ENCODE results near the gene FITM2.

FITM2 gene

GRCh38 chr20:44254073-44254472, 56.9 kb downstream of the FITM2 start:
- H3K27ac ChIP-seq (ENCODE audit: low read depth, low read length, severe bottlenecking) = no peak overlapping the region
- no peaks in the 10 kb centered on the region for H3K36me3 ChIP-seq (ENCODE audit: control insufficient read depth, insufficient read depth, low read length)
- no peaks in the 10 kb centered on the region for H3K4me1 ChIP-seq (ENCODE audit: control insufficient read depth, insufficient read depth, low read length, poor library complexity, severe bottlenecking)
- H3K9me3 ChIP-seq (ENCODE audit: control insufficient read depth, low read length) = no peaks in the 10 kb centered on the region
- 86 to 97% methylated on average over 6 of the region's 8 CpGs for WGBS, 2 experiments (ENCODE audit: insufficient coverage in 2 of 2)
- H3K4me3 ChIP-seq (ENCODE audit: extremely low read depth, insufficient read depth, low read length, poor library complexity, severe bottlenecking) = no peak overlapping the region

GRCh38 chr20:44253528-44253927, 57.5 kb downstream of the FITM2 start:
- H3K27ac ChIP-seq (ENCODE audit: low read depth, low read length, severe bottlenecking) = no peak overlapping the region
- H3K4me3 ChIP-seq (ENCODE audit: extremely low read depth, insufficient read depth, low read length, poor library complexity, severe bottlenecking) = no peak overlapping the region
- H3K4me1 ChIP-seq (ENCODE audit: control insufficient read depth, insufficient read depth, low read length, poor library complexity, severe bottlenecking) = no peaks in the 10 kb centered on the region
- no peaks in the 10 kb centered on the region for H3K36me3 ChIP-seq (ENCODE audit: control insufficient read depth, insufficient read depth, low read length)
- WGBS, 2 experiments (ENCODE audit: insufficient coverage in 2 of 2) = 79 to 80% methylated on average over 2 to 3 of the region's 3 CpGs
- H3K9me3 ChIP-seq (ENCODE audit: control insufficient read depth, low read length) = no peaks in the 10 kb centered on the region
